Neural progenitor cell (in vitro differentiated cells): Measurements from ENCODE around the gene CLRN3. TPM values are rescaled to one million over a fixed set of nuclear protein-coding genes. Genes with fewer than 3 reads are reported as not detected.

Source experiments
- DNase-seq: peaks from one replicate; pipeline ENCODE4 v3.0.0-alpha.2; 2016; ENCODE audit warnings: low spot score
- H2AFZ ChIP-seq: fragments of 200-600 bp; sonication (generic); replicated peaks from 2 replicates; pipeline ENCODE4 v1.6.1; 2016; ENCODE audit warnings: antibody characterized with exemption
- H3F3A ChIP-seq: fragments of 200-600 bp; sonication (generic); 2 replicates; pipeline ENCODE4 v1.6.1; 2016; ENCODE audit warnings: antibody characterized with exemption, low read depth
- H3K27ac ChIP-seq: fragments of 200-600 bp; sonication (generic); 2 replicates; pipeline ENCODE4 v1.5.1; 2016; ENCODE audit warnings: mild to moderate bottlenecking
- H3K27me3 ChIP-seq: fragments of 200-600 bp; sonication (generic); 2 replicates; pipeline ENCODE4 v1.6.1; 2016; ENCODE audit warnings: mild to moderate bottlenecking, moderate library complexity
- H3K36me3 ChIP-seq: fragments of 200-600 bp; sonication (generic); 2 replicates; pipeline ENCODE4 v1.5.1; 2016
- H3K4me1 ChIP-seq: fragments of 200-600 bp; sonication (generic); 2 replicates; pipeline ENCODE4 v1.6.1; 2016; ENCODE audit warnings: mixed run types
- H3K4me2 ChIP-seq: fragments of 200-600 bp; sonication (generic); 2 replicates; pipeline ENCODE4 v1.6.1; 2016
- H3K4me3 ChIP-seq: fragments of 200-600 bp; sonication (generic); 2 replicates; pipeline ENCODE4 v1.5.1; 2016
- H3K79me2 ChIP-seq: fragments of 200-600 bp; sonication (generic); 2 replicates; pipeline ENCODE4 v1.6.1; 2016; ENCODE audit warnings: low read depth
- H3K9ac ChIP-seq: fragments of 200-600 bp; sonication (generic); 2 replicates; pipeline ENCODE4 v1.6.1; 2016
- H3K9me3 ChIP-seq: fragments of 200-600 bp; sonication (generic); 2 replicates; pipeline ENCODE4 v1.5.1; 2016; ENCODE audit warnings: low read depth
- H4K20me1 ChIP-seq: fragments of 200-600 bp; sonication (generic); 2 replicates; pipeline ENCODE4 v1.6.1; 2016; ENCODE audit warnings: low read depth
- H3K27ac Mint-ChIP-seq: 3 replicates; pipeline ENCODE4 v1.8.0; 2021; ENCODE audit warnings: mixed read lengths
- H3K27me3 Mint-ChIP-seq: 2 replicates; pipeline ENCODE4 v1.8.0; 2022; ENCODE audit warnings: low read depth, mild to moderate bottlenecking, inconsistent platforms, moderate library complexity, mixed read lengths; ENCODE audit not compliant: insufficient read depth
- H3K36me3 Mint-ChIP-seq: 3 replicates; pipeline ENCODE4 v1.8.0; 2021; ENCODE audit warnings: mixed read lengths
- H3K4me1 Mint-ChIP-seq: 3 replicates; pipeline ENCODE4 v1.8.0; 2021; ENCODE audit warnings: mixed read lengths
- H3K4me3 Mint-ChIP-seq: 3 replicates; pipeline ENCODE4 v1.8.0; 2021; ENCODE audit warnings: mild to moderate bottlenecking, moderate library complexity, mixed read lengths
- H3K9me3 Mint-ChIP-seq: 3 replicates; pipeline ENCODE4 v1.8.0; 2020; ENCODE audit warnings: mixed read lengths
- CTCF ChIP-seq: fragments of 200-600 bp; sonication (generic); IDR thresholded peaks from 2 replicates; pipeline ENCODE4 v1.5.1; 2017; ENCODE audit warnings: antibody characterized with exemption, mild to moderate bottlenecking
- EZH2 ChIP-seq: fragments of 200-600 bp; sonication (generic); IDR thresholded peaks from 2 replicates; pipeline ENCODE4 v1.6.1; 2017; ENCODE audit warnings: antibody characterized with exemption, mild to moderate bottlenecking, moderate library complexity
- EZH2phosphoT487 ChIP-seq: fragments of 200-600 bp; sonication (generic); IDR thresholded peaks from 2 replicates; pipeline ENCODE4 v1.6.1; 2017; ENCODE audit warnings: antibody characterized with exemption
- total RNA-seq: library from RNA; depleted of rRNA; stranded (reverse); fragments of >200 nt; gene quantifications from 2 replicates; pipeline ENCODE4 v1.2.3, GENCODE V29; 2015; ENCODE audit warnings: low replicate concordance

CLRN3 gene
- total RNA-seq, 1 donor from 2014 or later: not detected

- Histone ChIP-seq H3K4me3 (no peak overlapping the region), H3K27ac (no peak overlapping the region), H3K4me1 (no peaks in the 10 kb centered on the region), H3F3A (no peaks in the 10 kb centered on the region), H3K9ac (no peak overlapping the region), H2AFZ (no peak overlapping the region), H4K20me1 (no peaks in the 10 kb centered on the region), H3K79me2 (no peaks in the 10 kb centered on the region), H3K4me2 (no peak overlapping the region), H3K36me3 (no peaks in the 10 kb centered on the region), H3K27me3 (peaks cover 38% of the 10 kb centered on the region), H3K9me3 (no peaks in the 10 kb centered on the region)
- peaks cover 10% of the 10 kb centered on the region for H3K4me1 Mint-ChIP-seq
- no peak for DNase-seq
- H3K4me3 Mint-ChIP-seq: no peak overlapping the region
- peaks cover 8% of the 10 kb centered on the region for H3K9me3 Mint-ChIP-seq
- peaks cover 19% of the 10 kb centered on the region for H3K27me3 Mint-ChIP-seq
- no peak for TF ChIP-seq EZH2phosphoT487
- TF ChIP-seq EZH2: no peak
- no peak for TF ChIP-seq CTCF
- H3K27ac Mint-ChIP-seq: no peak overlapping the region
- H3K36me3 Mint-ChIP-seq: no peaks in the 10 kb centered on the region
Measured at GRCh38 chr10:127833804-127834203, 58.9 kb downstream of the CLRN3 start.

- Mint-ChIP-seq H3K27me3 (peaks cover 15% of the 10 kb centered on the region), H3K4me1 (peaks cover 10% of the 10 kb centered on the region), H3K4me3 (no peak overlapping the region), H3K9me3 (peaks cover 2% of the 10 kb centered on the region), H3K27ac (no peak overlapping the region), H3K36me3 (no peaks in the 10 kb centered on the region)
- DNase-seq: no peak
- Histone ChIP-seq H3K4me2 (no peak overlapping the region), H3F3A (no peaks in the 10 kb centered on the region), H3K4me3 (no peak overlapping the region), H3K27ac (no peak overlapping the region), H3K36me3 (no peaks in the 10 kb centered on the region), H3K27me3 (peaks cover 38% of the 10 kb centered on the region), H2AFZ (no peak overlapping the region), H3K9ac (no peak overlapping the region), H3K9me3 (no peaks in the 10 kb centered on the region), H4K20me1 (no peaks in the 10 kb centered on the region), H3K79me2 (no peaks in the 10 kb centered on the region), H3K4me1 (no peaks in the 10 kb centered on the region)
- no peak for TF ChIP-seq CTCF
- TF ChIP-seq EZH2: no peak
- TF ChIP-seq EZH2phosphoT487: no peak
Measured at GRCh38 chr10:127832501-127832900, 60.2 kb downstream of the CLRN3 start.

- Histone ChIP-seq H3K9ac (no peak overlapping the region), H3K9me3 (no peaks in the 10 kb centered on the region), H3K27me3 (peaks cover 20% of the 10 kb centered on the region), H3K4me2 (no peak overlapping the region), H3K4me1 (peaks cover 6% of the 10 kb centered on the region), H2AFZ (no peak overlapping the region), H4K20me1 (no peaks in the 10 kb centered on the region), H3K27ac (no peak overlapping the region), H3K79me2 (no peaks in the 10 kb centered on the region), H3K4me3 (no peak overlapping the region), H3K36me3 (no peaks in the 10 kb centered on the region), H3F3A (no peaks in the 10 kb centered on the region)
- no peaks in the 10 kb centered on the region for H3K9me3 Mint-ChIP-seq
- TF ChIP-seq CTCF (no peak), EZH2phosphoT487 (no peak), EZH2 (no peak)
- H3K4me3 Mint-ChIP-seq: no peak overlapping the region
- no peaks in the 10 kb centered on the region for H3K36me3 Mint-ChIP-seq
- peaks cover 15% of the 10 kb centered on the region for H3K27me3 Mint-ChIP-seq
- peaks cover 20% of the 10 kb centered on the region for H3K4me1 Mint-ChIP-seq
- DNase-seq: no peak
- no peak overlapping the region for H3K27ac Mint-ChIP-seq
Measured at GRCh38 chr10:127830414-127830813, 62.3 kb downstream of the CLRN3 start.

Other genes with a start within 250 kb of the CLRN3 start
- gene FOXI2, start 155.8 kb downstream of the CLRN3 start, total RNA-seq: not detected in 2 replicates
- gene PTPRE, start 14.2 kb upstream of the CLRN3 start, total RNA-seq: 0.21 and 0.93 TPM in 2 replicates
- 65.8 and 71.3 TPM in 2 replicates for gene MKI67, start 233.5 kb upstream of the CLRN3 start, total RNA-seq